HG02970 (cell line): ENCODE measurements around the gene PPP1R17.
A peak's percentile ranks its signal among the peaks of the same experiment; 100 is the strongest.

Experiments used
- ATAC-seq: cut with Tn5 transposase; IDR thresholded peaks from one replicate; pipeline ENCODE4 v1.9.1; 2021; ENCODE audit warnings: mild to moderate bottlenecking, moderate library complexity, moderate number of reproducible peaks; ENCODE audit not compliant: unreplicated experiment, low FRiP score

PPP1R17 gene

DNA sequence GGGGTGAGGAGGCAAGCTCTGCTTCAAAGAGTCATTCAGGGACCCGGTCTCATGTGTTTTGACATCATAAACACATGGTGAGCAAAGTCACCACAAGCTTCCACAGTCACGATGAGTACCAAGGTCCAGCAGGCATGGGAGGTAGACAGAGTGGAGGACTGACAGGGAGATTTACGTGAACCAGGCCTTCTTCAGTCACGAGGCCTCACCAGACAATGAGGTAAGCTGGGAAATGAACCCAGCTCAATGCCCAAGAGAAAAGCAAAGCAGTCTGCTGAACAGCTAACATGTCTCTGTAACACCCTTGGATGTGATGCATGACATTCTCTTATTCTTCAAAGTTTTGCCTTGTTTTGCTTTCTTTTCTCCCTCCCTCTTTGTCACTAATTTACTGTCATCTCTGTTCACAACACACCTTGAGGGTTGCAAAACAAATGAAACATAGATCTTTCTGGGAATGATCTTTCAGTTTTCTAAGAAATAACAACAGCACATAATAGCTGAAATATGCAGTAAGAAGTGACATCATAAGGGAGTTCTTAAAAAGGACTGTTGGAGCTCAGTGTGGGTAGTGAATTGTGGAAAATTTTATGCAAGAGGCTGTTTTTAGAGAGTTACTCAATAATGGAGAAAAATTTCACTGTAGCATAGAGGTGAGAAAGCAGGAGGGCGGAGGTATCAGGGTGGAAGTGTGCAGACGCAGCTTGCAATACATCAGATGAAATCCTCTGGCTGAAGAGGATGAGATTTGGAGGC, 9.0 kb downstream of the PPP1R17 start:
- no peak for ATAC-seq

DNA sequence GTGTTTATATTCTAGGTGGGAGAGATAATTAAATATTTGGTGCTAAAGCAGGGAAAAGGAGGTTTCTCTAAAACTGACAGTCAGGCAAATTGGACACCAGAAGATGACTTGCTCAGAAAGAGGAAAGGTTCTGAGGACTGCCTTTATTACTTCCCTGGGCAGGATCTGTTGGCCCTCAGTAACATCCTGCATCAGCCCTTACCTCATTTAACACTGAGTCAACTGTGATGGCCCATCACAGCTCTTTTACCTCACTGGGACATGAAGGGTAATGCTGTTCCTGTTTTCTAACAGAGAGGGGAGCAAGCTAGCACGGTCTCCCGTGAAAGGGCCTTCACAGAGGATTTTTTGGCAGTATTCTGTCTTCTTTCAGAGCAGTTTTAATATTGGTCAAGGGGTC, 12.0 kb downstream of the PPP1R17 start:
- no peak for ATAC-seq

DNA sequence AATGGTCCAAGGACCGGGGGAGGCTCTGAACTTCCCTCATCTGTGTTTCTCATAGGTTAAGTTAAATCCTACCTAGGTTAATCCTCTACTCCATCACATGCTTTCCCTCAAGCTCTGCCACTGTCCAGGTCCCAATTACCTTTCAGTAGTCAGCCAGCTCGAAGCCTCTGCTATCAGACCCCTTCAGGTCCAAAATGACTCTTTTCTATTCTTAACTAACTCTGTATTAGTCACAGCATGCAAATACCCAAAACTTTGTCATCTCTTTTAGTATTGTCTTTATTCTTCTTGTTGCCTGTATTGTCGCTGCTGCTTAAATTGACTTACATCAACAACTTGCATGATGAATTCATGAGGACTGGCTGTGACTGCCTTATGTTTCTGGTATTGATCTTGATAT, 15.3 kb downstream of the PPP1R17 start:
- ATAC-seq: no peak

DNA sequence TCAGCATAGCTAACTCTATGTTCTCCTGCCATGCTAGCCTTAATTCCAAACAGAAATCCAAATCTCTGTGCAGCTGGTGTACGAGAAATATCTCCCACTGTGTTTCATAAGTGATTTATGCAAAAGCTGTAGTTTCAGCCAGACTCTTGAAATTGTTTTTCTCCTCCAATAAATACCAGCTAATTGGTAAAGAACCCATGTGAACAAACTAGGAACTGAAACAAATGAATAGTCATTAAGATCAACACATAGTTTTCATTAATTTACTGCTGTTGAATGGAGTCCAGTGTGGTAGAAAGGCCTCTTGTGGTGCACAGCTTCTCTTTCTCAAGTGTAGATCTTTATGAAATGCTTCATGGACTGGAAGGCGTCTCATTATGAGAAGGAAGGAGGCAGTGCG, 18.4 kb downstream of the PPP1R17 start:
- no peak for ATAC-seq

DNA sequence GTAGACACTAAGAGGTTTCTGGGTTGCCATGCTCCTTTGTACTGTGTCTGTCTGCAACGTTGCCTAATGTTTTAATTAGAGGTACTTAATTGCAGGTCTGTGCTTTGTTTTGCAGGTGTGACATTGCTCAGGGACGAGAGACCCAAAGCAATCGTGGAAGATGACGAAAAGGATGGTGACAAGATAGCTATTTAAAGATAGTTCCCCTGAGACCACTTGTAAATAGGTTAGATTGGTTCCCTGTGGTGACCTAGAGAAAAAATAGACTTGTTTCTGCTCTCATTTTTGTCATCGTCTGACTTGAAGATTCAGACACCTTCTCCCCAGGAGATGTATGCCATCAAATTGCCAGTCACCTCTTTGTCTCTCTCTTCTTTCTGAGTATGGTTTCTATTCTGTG, 20.1 kb downstream of the PPP1R17 start:
- ATAC-seq: no peak

DNA sequence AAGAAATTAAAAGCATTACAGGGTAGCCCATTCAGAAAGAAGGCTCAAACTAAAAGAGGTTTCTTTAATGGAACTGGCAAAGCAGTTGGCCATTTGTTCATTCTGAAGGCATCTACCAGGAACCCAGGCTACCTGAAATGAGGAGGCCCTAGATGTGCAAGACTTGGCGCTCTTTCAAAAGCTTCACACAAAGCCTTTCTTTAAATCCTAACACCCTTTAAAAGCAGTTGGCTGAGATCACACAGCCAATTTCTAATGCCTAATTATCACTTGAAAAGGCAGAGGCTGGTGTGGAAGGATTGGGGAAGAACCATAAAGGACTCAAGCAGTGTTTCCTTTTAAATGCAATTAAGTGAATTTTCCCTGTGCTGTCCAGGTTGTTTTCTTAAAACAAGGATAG, 23.2 kb downstream of the PPP1R17 start:
- ATAC-seq: no peak

DNA sequence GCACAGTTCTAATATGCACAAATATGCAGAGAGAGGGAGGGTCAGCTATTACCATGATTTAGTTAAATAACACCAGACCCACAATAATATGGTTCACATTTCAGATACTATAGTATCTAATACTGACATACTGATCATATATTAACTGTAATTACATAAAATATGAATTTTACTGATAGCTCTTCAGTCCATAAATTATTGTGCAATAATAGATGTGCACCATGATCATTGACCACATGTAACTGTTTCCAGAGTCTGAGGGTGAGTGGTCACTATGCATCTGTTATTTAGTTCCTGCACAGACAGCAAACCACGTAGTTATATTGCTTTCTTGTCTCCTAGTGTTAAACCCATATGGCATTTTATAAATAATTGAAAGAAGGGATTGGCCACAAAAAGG, 29.3 kb downstream of the PPP1R17 start:
- no peak for ATAC-seq

DNA sequence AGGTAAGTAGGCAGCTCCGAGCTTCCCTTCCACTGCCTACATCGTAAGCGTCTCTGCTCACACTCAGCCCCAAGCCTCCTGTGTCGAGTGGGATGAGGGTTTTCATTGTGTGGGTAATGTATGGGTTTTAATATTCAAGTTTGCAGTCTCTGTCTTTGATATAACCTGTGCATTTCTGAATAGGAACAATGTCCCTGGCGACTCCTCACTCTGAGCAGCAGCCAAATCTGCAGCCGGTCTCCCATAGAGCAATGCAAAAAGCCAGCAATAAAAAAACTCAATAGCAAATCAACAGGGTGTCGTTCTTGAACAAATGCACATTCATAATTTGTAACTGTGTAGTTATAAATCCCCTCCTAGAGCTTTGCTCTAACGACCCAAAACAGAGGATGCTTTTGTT, 33.4 kb downstream of the PPP1R17 start:
- no peak for ATAC-seq

DNA sequence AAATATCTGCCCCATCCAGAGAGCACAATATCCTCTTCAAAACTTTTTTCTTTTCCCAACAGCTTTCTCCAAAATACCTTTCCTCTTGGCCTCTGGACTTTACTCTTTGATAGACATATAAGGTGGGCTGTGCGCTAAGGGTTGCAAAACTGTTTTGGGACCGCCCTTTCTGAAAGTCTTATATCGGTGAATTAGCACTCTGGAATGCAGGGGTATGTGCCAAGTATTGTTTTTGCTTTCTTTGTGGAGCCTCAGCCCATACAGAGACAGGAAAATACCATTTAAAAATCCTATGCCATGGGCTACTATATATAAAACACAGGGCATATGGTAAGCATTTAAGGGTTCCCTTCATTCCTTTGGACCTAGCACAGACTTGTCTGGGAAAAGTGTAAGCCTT, 37.7 kb downstream of the PPP1R17 start:
- ATAC-seq: no peak

DNA sequence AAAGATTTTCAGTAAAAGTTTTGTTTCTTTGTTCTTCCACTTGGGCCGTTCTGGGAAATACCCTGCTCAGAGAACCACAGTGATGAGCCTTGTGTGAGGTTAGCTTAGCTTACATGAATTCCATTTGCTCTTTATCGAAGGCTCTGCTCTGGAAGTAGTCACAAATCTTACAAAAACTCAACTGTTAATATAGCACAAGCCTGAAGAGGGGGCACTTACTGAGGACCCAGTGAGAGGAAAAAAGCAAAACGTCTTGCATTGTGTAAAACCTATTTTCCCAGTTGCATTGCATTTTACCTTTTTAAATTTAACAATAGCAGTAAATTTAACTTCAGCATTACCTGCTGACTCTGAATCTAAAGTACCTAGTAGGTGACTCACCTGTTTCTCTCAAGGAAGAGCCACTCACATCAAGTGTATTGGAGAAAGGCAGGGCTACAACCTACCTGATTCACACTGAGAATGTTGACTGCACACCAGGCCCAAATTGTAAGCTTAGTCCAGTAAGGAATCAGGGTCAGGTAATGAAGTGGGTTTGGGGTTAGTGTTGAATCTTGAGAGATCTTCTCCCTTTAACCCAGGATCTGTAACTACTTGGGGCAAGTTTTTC, 42.3 kb downstream of the PPP1R17 start:
- no peak for ATAC-seq

DNA sequence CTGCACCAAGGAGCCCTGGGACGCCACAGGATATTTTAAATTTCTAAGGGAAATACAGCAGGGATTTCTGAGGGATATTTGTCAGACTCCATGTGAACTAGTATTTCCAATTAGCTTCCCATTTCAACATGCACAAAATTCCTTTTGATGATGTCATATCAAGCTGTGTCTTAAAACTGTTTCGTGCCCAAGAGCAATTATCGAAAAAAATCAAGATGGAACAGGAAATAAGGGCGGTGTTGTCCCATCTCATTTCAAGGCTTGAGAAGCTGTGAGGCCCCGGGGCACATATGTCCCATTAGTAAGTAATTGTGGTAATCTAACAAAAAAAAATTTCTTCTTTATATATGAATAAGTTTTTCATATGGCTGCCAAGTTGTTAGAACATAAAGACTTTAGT, 47.4 kb downstream of the PPP1R17 start:
- ATAC-seq: no peak

DNA sequence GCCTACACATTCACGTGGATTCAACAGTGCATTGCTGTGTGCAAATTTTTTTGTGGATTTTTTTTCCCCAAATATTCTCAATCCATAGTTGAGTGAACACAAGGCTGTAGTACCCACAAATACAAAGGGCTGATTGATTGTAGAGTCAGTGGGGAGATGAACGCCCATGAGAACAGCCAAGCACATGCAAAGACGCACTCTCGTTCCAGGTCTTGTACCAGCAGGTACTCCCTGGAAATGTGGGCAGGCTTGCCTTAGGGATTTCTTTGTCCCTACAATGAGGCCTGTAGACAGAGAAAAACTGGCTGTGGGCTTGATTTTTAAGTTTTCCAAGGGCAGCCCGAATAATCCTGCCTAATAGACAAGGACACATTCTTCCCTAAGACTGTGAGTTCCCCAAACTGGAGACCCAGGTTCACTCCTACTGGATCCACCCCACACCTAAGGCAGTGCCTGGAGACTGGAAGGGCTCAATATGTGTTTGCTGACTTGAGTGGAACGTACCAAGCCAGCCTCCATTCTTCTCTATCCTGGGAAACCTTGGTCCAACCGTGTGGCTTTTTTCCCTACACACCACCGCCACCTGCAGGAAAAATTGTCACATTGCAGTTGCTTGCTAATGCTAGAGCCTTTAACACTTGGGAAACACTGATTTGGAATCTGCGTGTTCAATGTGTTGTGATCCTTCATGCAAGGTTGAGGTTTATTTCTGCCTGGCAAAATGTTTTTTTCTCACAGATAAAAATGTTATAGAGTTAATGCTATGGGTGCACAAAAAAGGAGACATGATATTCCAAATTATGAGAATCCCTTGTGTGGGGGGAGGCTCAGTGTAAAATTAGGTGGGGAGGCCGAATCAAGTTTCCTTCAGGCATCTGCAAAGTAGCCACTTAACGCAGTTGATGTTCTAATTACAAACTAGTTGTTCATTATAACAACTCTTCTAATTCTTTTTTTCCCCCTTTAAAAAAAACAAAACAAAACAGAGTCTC, 49.3 kb downstream of the PPP1R17 start:
- no peak for ATAC-seq

DNA sequence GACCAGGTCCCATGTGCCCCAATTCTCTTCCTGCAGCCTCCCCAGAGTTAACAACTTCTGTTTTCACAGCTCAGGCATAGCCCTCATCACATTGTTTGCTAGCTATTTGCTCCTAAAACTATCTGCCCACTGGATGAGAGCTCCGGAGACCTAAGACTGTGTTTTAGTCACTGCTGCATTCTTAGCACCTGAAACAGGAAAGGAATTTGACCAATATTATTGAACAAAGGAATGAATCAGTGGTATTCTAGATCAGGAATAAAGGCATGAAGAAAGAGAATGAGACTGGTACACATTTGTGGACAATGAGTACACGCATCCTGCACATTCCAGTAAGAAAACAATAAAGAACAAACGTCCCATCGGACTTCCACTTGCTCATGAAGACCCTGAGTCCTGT, 54.8 kb downstream of the PPP1R17 start:
- no peak for ATAC-seq

DNA sequence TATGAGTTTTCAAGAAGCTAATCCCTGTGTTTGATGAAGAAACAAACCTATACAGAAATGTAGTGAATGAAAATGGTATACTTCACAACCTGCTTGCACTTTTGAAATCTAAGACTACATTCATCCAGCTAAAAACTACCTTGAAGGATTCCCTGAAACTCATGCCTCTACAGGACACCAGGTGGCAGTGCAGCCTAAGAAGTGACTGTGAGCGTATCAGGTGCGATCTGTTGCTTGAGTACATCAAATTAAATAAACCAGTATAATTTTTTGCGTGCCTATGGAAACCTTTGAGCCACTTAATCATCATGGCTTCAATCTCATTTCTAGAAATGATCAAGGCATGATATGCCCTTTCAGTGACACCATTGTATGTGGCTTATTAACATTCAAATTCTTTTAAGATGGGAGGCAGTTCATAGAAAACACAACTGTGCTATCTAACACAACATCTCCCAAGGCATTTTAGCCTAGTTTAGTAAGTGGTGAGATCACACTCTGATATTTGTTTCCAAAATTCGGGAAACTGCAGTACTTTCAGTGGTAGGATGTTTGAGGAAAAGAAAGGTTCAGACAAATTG, 57.4 kb downstream of the PPP1R17 start:
- ATAC-seq: peak; percentile 61

DNA sequence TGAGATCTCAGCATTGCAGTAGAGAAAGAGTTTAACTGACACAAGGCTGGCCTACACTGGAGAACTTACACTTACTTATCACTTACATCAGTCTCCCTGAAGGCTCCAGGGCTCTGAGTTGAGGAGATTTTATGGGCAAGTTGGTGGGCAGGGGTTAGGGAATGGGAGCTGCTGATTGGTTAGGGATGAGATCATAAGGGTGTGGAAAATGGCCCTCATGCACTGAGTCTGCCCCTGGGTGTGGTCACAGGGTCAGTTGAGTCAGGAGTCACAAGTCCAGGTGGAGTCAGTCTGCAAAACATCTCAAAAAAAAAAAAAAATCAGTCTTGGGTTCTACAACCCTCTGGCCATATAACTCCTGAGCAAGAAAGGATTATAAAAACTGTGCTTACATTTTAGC, 60.5 kb downstream of the PPP1R17 start:
- no peak for ATAC-seq

DNA sequence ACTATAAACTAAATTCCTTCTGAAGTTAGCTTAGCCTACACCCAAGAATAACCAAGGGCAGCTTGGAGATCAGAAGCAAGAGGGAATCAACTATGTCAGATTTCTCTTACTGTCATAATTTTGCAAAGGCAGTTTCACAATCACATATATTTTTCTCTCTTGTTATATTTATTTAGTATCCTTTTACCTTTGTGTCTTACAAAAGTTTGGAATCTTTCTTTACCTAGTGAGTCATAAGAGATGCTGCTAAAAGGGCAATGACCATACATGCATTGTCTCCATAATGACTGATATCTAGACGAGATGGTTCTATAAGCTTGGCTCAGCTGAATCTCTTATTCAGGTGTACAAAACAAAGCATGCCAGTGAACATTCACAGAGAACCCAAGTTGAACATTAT, 61.1 kb downstream of the PPP1R17 start:
- no peak for ATAC-seq

DNA sequence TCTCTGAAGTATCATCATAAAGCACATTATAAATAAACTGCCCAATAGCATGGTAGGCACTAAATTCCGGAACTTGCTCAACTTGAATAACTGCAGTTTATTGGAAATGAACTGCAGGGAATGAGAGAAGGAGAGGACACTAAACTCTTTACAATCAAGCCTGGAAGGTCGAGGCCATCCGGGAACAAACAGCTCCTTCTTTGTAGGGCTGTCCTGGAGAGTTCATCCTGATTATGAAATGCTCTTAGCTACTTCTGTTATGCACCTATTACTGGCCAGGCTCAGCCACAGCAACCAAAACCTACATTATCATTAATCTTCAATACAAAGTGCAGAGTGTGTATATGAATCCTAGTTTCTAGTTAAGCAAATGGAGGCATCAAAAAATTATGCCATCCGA, 64.7 kb downstream of the PPP1R17 start:
- ATAC-seq: no peak
